PC-3 (cell line): Measurements from ENCODE around the gene CA9. TPM values are rescaled to one million over a fixed set of nuclear protein-coding genes. Genes with fewer than 3 reads are reported as not detected.

Experiments
- ATAC-seq: fragments of 200-7000 bp; cut with Tn5 transposase; 2 replicates; pipeline ENCODE4 v1.9.1; 2020; ENCODE audit warnings: mild to moderate bottlenecking, moderate library complexity
- BruUV-seq: library from RNA; stranded (reverse); fragments of 400-500 nt; replicated peaks from 2 replicates; lab custom pipeline; 2021; lab: Mats Ljungman, UMichigan
- CTCF ChIA-PET: fragments of 300-600 bp; sonication (Branson Sonifier 250); formaldehyde crosslinking; loops from one replicate; lab custom pipeline; 2022; ENCODE audit warnings: antibody characterized with exemption; lab: Charles Lee
- POLR2A ChIA-PET: fragments of 300-600 bp; sonication (Branson Sonifier 250); formaldehyde crosslinking; loops from one replicate; lab custom pipeline; 2022; ENCODE audit warnings: antibody characterized with exemption; ENCODE audit not compliant: unreplicated experiment; lab: Charles Lee
- DNase-seq: peaks from one replicate; pipeline ENCODE4 v3.0.0-alpha.2; 2015
- H2AFZ ChIP-seq: fragments of 300-600 bp; sonication (generic); 2 replicates; pipeline ENCODE4 v1.6.0; 2016; ENCODE audit warnings: antibody characterized with exemption, low read length
- H3F3A ChIP-seq: fragments of 300-600 bp; sonication (generic); one replicate; pipeline ENCODE4 v1.6.0; 2017; ENCODE audit warnings: antibody characterized with exemption, low read length, control low read depth, mild to moderate bottlenecking; ENCODE audit not compliant: unreplicated experiment
- H3K27ac ChIP-seq: fragments of 300-600 bp; sonication (generic); 2 replicates; pipeline ENCODE4 v1.5.1; 2016; ENCODE audit warnings: mild to moderate bottlenecking, low read length
- H3K27me3 ChIP-seq: fragments of 300-600 bp; sonication (generic); 2 replicates; pipeline ENCODE4 v1.6.1; 2016; ENCODE audit warnings: low read length, mixed read lengths
- H3K36me3 ChIP-seq: fragments of 300-600 bp; sonication (generic); 2 replicates; pipeline ENCODE4 v1.6.1; 2016; ENCODE audit warnings: low read depth, mixed run types, low read length, mixed read lengths
- H3K4me1 ChIP-seq: fragments of 300-600 bp; sonication (generic); 2 replicates; pipeline ENCODE4 v1.5.1; 2016; ENCODE audit warnings: low read length; ENCODE audit not compliant: insufficient read depth
- H3K4me2 ChIP-seq: fragments of 300-600 bp; sonication (generic); 2 replicates; pipeline ENCODE4 v1.6.0; 2016; ENCODE audit warnings: low read length
- H3K4me3 ChIP-seq: fragments of 300-600 bp; sonication (generic); 2 replicates; pipeline ENCODE4 v1.5.1; 2016; ENCODE audit warnings: mild to moderate bottlenecking, low read length, mixed read lengths
- H3K79me2 ChIP-seq: fragments of 300-600 bp; sonication (generic); 2 replicates; pipeline ENCODE4 v1.6.1; 2017; ENCODE audit warnings: low read length, mixed read lengths
- H3K9ac ChIP-seq: fragments of 300-600 bp; sonication (generic); 2 replicates; pipeline ENCODE4 v1.6.0; 2016; ENCODE audit warnings: mild to moderate bottlenecking, low read length
- H3K9me2 ChIP-seq: fragments of 300-600 bp; sonication (generic); replicated peaks from 2 replicates; pipeline ENCODE4 v1.6.1; 2016; ENCODE audit warnings: mixed run types, low read length, mixed read lengths
- H3K9me3 ChIP-seq: fragments of 300-600 bp; sonication (generic); 2 replicates; pipeline ENCODE4 v1.6.1; 2016; ENCODE audit warnings: low read length, mixed read lengths
- H4K20me1 ChIP-seq: fragments of 300-600 bp; sonication (generic); 2 replicates; pipeline ENCODE4 v1.6.1; 2016; ENCODE audit warnings: low read length, mixed read lengths
- EZH2 ChIP-seq: fragments of 300-600 bp; sonication (generic); IDR thresholded peaks from one replicate; pipeline ENCODE4 v1.6.1; 2017; ENCODE audit warnings: antibody characterized with exemption, mild to moderate bottlenecking, low read length; ENCODE audit not compliant: unreplicated experiment
- EZH2phosphoT487 ChIP-seq: fragments of 300-600 bp; sonication (generic); IDR thresholded peaks from 2 replicates; pipeline ENCODE4 v1.6.1; 2018; ENCODE audit warnings: mild to moderate bottlenecking, antibody characterized with exemption, low read length, borderline replicate concordance
- intact Hi-C: fragments of 100-400 bp; cut with micrococcal nuclease; formaldehyde crosslinking; loops from 2 replicates; pipeline ENCODE4 v1.9.0; 2023
- total RNA-seq: library from RNA; depleted of rRNA; stranded (reverse); fragments of >200 nt; gene quantifications from 2 replicates; pipeline ENCODE4 v1.2.3, GENCODE V29; 2014
- TF ChIP-seq, protein P1 (sequence below): fragments of 300-600 bp; sonication (generic); conservative IDR thresholded peaks from 2 replicates; pipeline ENCODE4 v1.5.1; 2017; ENCODE audit warnings: antibody characterized with exemption, low read depth, mild to moderate bottlenecking, low read length

Gene CA9
- total RNA-seq, 1 experiment from 2014 or later: 7.7 TPM

DNA sequence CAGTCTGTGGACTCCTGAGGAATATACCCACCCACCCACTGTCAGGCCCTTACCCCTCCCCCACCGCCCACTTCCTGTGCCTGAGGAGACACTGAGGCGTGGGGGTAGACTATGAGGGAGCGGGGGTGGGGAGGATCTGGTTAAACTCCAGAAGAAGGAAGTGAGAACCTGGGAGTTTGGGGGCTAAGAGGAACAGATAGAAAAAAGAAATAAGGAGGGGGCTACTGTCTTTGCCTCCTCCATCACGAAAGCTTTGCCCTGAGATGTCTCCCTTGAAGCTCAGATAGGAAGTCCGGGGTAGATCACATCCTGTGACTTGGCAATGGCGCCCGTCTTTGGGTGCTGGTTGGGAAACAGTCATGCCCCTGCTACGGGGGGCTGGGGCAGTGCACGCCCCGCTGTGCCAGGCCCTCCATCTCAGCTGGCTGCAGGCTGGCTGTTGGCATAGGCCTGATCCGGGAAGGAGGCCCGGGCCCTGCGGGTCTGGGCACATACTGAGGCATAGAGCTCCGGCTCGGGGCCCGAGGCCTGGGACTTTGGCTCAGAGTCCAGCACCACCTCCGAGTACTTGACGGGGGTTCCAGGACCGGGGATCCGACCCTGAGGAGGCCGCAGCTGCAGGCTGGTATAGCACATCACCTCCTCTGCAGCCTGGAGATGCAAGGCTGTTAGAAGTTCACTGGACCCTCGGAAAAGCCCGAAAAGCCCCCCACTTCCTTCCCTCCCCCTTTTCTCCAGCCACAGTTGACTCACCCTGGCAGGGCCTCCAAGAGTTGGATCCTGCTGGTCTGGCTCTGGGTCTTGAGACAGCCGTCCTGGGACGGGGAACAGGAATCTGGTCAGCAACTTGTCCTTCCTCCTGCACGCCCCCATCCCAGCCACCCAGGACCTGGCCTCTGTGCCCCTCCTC, 24.0 kb upstream of the CA9 start:
- Histone ChIP-seq H3K27ac (no peak overlapping the region), H3K9me3 (no peaks in the 10 kb centered on the region), H3K9me2 (no peaks in the 10 kb centered on the region), H3K79me2 (no peaks in the 10 kb centered on the region), H2AFZ (no peak overlapping the region), H4K20me1 (no peaks in the 10 kb centered on the region), H3K4me2 (no peak overlapping the region), H3K36me3 (no peaks in the 10 kb centered on the region), H3F3A (no peaks in the 10 kb centered on the region), H3K27me3 (no peaks in the 10 kb centered on the region), H3K9ac (no peak overlapping the region), H3K4me3 (no peak overlapping the region), H3K4me1 (peaks cover 18% of the 10 kb centered on the region)
- ChIA-PET POLR2A (no interaction called here), CTCF (no interaction called here)
- no peak for DNase-seq
- no TSS peak for BruUV-seq
- ATAC-seq: no peak
- intact Hi-C loops: loop anchor here (10.0 kb wide), 1 partner anchor 145 kb away; the partner anchor contains the start of gene NPR2
- TF ChIP-seq, protein P1, sequence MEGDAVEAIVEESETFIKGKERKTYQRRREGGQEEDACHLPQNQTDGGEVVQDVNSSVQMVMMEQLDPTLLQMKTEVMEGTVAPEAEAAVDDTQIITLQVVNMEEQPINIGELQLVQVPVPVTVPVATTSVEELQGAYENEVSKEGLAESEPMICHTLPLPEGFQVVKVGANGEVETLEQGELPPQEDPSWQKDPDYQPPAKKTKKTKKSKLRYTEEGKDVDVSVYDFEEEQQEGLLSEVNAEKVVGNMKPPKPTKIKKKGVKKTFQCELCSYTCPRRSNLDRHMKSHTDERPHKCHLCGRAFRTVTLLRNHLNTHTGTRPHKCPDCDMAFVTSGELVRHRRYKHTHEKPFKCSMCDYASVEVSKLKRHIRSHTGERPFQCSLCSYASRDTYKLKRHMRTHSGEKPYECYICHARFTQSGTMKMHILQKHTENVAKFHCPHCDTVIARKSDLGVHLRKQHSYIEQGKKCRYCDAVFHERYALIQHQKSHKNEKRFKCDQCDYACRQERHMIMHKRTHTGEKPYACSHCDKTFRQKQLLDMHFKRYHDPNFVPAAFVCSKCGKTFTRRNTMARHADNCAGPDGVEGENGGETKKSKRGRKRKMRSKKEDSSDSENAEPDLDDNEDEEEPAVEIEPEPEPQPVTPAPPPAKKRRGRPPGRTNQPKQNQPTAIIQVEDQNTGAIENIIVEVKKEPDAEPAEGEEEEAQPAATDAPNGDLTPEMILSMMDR: no peak
- TF ChIP-seq EZH2: no peak
- TF ChIP-seq EZH2phosphoT487: no peak

DNA sequence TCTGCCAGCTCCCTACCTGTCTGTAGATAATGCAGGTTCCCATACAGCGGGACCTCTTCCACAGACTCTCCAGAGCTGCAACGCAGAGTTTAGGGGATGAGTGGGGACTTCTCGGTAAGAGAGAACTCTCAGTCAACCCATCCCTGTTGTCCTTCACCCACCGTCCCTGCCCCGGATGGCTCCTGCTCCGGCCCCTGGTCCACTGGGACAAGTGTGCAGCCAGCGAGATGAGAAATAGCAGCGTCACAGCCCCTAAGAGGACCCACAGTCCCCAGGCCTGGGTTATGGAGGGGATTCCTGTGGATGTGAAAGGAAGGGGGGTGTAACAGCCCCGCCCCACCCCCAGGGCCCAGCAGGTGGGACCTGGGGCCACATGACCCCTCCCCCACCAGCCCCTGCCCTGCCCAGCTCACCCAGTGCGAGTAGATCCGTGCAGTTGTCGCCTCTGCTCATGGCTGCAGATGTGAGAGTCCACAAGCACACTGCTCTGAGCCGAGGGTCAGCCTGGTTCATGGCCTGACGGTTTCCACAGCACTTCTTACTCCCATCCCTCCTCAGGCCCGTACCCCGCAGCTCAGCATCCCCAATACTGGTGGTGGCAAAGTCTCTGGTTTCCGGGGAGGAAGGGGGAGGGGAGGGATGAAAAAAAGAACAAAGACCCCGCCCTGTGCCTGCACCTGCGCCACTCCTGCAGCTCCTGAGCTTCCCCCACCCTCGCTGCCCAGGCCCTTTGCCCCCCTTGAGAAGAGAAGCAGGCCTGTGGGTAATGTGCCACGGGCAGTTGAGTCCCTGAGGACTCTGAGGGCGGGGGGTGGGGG, 23.2 kb upstream of the CA9 start, which contains the start of gene SIT1:
SIT1 (minus strand) TSS at position 591 of the 818 bp plus-strand sequence; CDS start at position 513, 78 bp downstream.
- no peak within 1 kb of the TSS for H3K27ac ChIP-seq
- ATAC-seq (no peak), DNase-seq (no peak)
- ChIA-PET POLR2A (no interaction called here), CTCF (no interaction called here)
- H3K79me2 ChIP-seq: no peaks in the 10 kb centered on the region
- no peaks in the 10 kb centered on the region for H3K36me3 ChIP-seq
- no peak within 1 kb of the TSS for H3K4me3 ChIP-seq
- no peaks in the 10 kb centered on the region for H4K20me1 ChIP-seq
- TF ChIP-seq, protein P1: no peak
- TF ChIP-seq EZH2phosphoT487 (no peak), EZH2 (no peak)
- H3K4me2 ChIP-seq: 0 out of 2 replicates have a peak within 1 kb of the TSS, but pooled peaks have one; percentile 68
- H3K9ac ChIP-seq: no peak within 1 kb of the TSS
- intact Hi-C loops: loop anchor here (10.0 kb wide), 1 partner anchor 144 kb away; the partner anchor contains the start of gene NPR2
- no peak within 1 kb of the TSS for H2AFZ ChIP-seq
- no peaks in the 10 kb centered on the region for H3K27me3 ChIP-seq
- H3F3A ChIP-seq: no peaks in the 10 kb centered on the region
- H3K9me3 ChIP-seq: no peaks in the 10 kb centered on the region
- no peaks in the 10 kb centered on the region for H3K9me2 ChIP-seq
- no TSS peak for BruUV-seq
- H3K4me1 ChIP-seq: peaks cover 18% of the 10 kb centered on the region
